Bronchial epithelial cell (primary cell): ENCODE results near the gene EPC2. TPM values are rescaled to one million over a fixed set of nuclear protein-coding genes. Genes with fewer than 3 reads are reported as not detected.
"Not testable (repeated sequence)": the region's sequence is repeated elsewhere in the genome, so short reads cannot be mapped to it uniquely, and the experiment has no call there.

Experiments
- DNase-seq: peaks from one replicate; pipeline ENCODE4 v3.0.0-alpha.2; 2010; ENCODE audit warnings: low read depth
- FAIRE-seq: peaks from 2 replicates; lab custom pipeline; 2011; peaks lifted over from hg19 to GRCh38; lab: Jason Lieb, UNC
- H3K27me3 ChIP-seq: 2 replicates; pipeline ENCODE4 v1.5.1; 2011; ENCODE audit warnings: low read length; ENCODE audit not compliant: control insufficient read depth, insufficient read depth
- H3K36me3 ChIP-seq: 2 replicates; pipeline ENCODE4 v1.5.1; 2011; ENCODE audit warnings: low read length; ENCODE audit not compliant: control insufficient read depth, insufficient read depth
- H3K4me3 ChIP-seq: 2 replicates; pipeline ENCODE4 v1.5.1; 2011; ENCODE audit warnings: mild to moderate bottlenecking, low read depth, low read length, control low read depth
- CTCF ChIP-seq: IDR thresholded peaks from 2 replicates; pipeline ENCODE4 v1.5.1; 2011; ENCODE audit warnings: mild to moderate bottlenecking, moderate library complexity, low read length, control low read depth, inconsistent platforms; ENCODE audit not compliant: insufficient read depth, severe bottlenecking
- total RNA-seq: library from RNA; depleted of rRNA; stranded (reverse); fragments of >200 nt; gene quantifications from 2 replicates; pipeline ENCODE4 v1.2.1, GENCODE V29; 2014

Gene EPC2
- total RNA-seq, 1 donor from 2014 or later, result 10.8 TPM

DNA sequence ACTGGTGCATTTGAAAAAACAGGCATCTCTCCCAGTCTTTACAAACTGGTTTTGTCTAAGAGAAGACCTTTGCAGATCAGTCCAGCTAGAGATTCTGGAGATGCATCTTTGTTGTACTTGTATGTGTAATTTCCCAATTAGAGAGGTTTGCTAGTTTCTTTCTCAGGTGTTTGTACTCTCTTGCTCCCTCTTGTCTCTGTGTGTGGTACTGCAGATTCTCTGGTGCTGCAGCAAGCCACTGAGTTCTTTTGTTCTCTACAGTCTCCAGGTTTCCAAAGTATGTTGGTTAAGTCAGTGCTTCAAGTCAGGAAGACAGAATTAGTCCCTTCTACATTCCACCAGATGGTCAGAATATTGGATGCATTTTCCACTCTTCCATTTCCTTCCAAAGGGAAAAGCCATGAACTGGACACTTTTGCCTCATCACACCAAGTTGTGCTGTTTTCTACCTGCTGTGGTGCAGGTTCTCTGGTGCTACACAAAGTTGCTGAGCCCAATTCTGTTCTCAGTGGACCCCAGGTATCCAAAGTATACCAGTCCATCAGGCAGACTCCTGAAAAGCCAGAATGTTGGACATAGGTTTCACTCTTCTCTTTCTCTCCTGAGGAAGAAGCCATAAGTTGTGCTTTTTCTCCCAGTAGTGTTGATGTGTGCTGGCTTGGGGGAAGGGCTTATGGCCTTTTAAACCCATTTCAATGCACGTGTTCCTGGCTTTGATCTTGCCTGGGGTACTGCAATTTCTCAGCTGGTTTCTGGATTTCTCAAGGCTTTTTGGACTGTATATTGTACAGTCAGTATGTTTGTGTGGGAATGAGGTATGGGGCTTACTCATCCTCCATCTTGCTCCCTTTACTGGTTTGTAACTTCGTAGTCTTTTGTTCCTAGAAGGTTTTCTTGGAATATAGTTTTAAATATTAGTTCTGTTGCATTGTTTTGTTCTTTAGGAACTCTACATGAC, 29.8 kb downstream of the EPC2 start:
- Histone ChIP-seq H3K36me3 (no peaks in the 10 kb centered on the region), H3K4me3 (no peak overlapping the region), H3K27me3 (no peaks in the 10 kb centered on the region)
- DNase-seq, result peak; percentile 56
- TF ChIP-seq CTCF, result peak; percentile 65
- FAIRE-seq, result no peak

DNA sequence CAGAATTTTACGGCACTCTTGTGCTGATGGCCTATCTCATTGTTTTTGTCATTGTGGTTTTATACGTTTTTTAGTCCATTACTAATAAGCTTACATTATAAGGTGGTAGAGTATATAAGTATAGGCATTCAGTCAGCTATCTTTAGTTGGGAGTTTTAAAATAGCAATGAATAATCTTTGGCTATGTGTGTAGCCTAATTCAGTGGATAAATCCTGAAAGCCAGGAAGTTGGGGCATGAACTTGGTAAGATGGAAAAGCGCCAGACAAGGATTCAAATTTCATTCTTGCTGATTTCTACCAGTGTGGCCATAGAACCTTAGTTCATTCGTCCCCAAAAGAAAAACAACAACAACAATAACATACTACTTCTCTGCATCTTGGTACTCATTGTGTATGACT, 31.2 kb downstream of the EPC2 start:
- Histone ChIP-seq H3K4me3 (no peak overlapping the region), H3K27me3 (no peaks in the 10 kb centered on the region), H3K36me3 (no peaks in the 10 kb centered on the region)
- FAIRE-seq (no peak), DNase-seq (no peak)
- TF ChIP-seq CTCF, result no peak

GRCh38 chr2:148678302-148679179, 34.0 kb downstream of the EPC2 start:
- not testable (repeated sequence) for H3K4me3 ChIP-seq, FAIRE-seq, H3K36me3 ChIP-seq, DNase-seq, H3K27me3 ChIP-seq

DNA sequence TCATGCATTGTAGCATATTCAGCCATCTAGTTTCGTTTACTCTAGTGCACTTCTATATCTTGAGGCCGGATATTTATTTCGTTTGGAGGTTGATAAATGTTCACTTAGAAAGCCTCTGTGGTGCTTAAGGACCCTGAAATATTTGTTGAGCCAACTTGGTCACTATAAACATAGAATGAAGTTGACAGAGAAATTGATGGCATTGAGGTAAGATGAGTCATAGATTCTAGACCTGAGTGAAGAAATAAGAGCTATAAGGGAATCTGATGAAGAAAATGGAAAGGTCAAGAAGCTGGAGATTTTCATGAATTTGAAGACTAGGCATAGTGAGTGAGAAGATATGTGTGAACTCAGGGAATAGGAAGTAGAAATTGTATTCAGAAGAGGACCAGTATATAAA, 35.9 kb downstream of the EPC2 start:
- DNase-seq, result peak; percentile 29
- no peak for FAIRE-seq
- H3K36me3 ChIP-seq, result no peaks in the 10 kb centered on the region

DNA sequence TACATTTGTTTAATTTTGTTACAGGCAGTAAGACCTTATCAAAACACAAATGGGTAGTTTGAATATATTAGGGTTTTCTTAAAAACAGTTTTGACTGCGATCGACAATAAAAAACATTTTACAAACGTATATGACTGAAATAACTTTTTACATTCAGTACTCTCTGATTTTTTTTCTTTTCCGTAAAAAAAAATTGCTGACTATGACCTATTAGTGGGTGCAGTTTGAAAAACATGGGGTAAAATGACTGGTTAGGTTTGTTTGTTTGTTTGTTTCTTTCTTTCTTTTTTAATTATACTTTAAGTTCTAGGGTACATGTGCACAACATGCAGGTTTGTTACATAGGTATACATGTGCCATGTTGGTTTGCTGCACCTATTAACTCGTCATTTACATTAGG, 36.9 kb downstream of the EPC2 start:
- no peak overlapping the region for H3K4me3 ChIP-seq
- no peak for TF ChIP-seq CTCF
- no peak for FAIRE-seq

More for the DNA sequence above, 35.9 kb downstream of the EPC2 start:
- Histone ChIP-seq H3K27me3 (no peaks in the 10 kb centered on the region), H3K4me3 (no peak overlapping the region)
- no peak for TF ChIP-seq CTCF

GRCh38 chr2:148681862-148682261, 37.3 kb downstream of the EPC2 start:
- not testable (repeated sequence) for H3K36me3 ChIP-seq, H3K27me3 ChIP-seq, FAIRE-seq, H3K4me3 ChIP-seq, DNase-seq

More for the DNA sequence above, 36.9 kb downstream of the EPC2 start:
- H3K36me3 ChIP-seq, result no peaks in the 10 kb centered on the region
- no peaks in the 10 kb centered on the region for H3K27me3 ChIP-seq
- DNase-seq, result no peak
